Measurements from ENCODE around the gene TAF3.

TAF3 gene

DNA sequence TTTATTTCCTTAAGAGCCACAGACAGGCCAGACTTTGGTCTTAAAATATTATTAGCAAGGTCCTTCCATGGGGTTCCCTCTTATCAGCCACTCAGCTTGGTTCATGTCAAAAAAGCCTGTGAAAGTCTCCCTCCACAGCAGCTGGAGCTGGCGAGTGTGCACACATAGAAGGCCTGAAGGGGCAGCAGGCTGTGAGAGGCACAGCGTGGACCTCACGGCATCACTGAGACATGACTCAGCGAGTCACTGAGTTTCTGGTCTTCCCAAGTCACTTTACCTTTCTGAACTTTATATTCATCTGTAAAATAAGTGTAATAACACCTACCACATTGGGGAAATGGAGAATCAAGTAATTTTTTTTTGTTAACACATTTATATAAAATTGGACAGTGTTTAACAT lies 8.7 kb downstream of the TAF3 start:
- peaks cover 56% of the 10 kb centered on the region for H3K36me3 Mint-ChIP-seq (ENCODE audit: insufficient read depth)
- no peak overlapping the region for H3K27ac Mint-ChIP-seq
- H3K4me1 Mint-ChIP-seq (ENCODE audit: low read depth in 2 of 2): peaks cover 26 to 53% of the 10 kb centered on the region in 2 donors
- H3K4me3 Mint-ChIP-seq: no peak overlapping the region
- no peak for DNase-seq
- ATAC-seq (replicated peaks): no peak
- H3K27me3 Mint-ChIP-seq: no peaks in the 10 kb centered on the region
- H3K9me3 Mint-ChIP-seq: no peaks in the 10 kb centered on the region

DNA sequence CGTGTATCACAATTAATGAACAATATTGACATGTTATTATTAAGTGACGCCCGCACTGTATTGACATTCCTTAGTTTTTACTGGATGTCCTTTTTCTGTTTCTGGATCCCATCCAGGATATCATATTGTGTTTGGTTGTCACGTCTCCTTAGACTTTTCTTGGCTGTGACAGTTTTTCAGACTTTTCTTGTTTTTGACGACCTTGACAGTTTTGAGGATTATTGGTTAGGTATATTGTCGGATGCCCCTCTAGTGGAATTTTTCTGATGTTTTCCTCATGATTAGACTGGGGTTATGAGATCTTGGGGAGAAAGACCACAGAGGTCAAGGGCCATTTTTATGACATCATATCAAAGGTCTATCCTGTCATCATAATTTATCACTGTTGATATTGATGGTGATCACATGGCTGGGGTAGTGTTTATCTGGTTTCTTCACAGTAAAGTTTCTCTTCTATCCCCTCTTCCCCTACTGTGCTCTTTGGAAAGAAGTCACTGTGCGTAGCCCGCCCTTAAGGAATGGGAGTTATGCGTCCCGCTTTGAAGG lies 11.1 kb downstream of the TAF3 start:
- no peak overlapping the region for H3K27ac Mint-ChIP-seq
- no peak for DNase-seq
- no peaks in the 10 kb centered on the region for H3K9me3 Mint-ChIP-seq
- no peak overlapping the region for H3K4me3 Mint-ChIP-seq
- peaks cover 48% of the 10 kb centered on the region for H3K36me3 Mint-ChIP-seq (ENCODE audit: insufficient read depth)
- H3K27me3 Mint-ChIP-seq: no peaks in the 10 kb centered on the region
- H3K4me1 Mint-ChIP-seq (ENCODE audit: low read depth in 2 of 2): peaks cover 37 to 66% of the 10 kb centered on the region in 2 donors
- ATAC-seq (replicated peaks): no peak

DNA sequence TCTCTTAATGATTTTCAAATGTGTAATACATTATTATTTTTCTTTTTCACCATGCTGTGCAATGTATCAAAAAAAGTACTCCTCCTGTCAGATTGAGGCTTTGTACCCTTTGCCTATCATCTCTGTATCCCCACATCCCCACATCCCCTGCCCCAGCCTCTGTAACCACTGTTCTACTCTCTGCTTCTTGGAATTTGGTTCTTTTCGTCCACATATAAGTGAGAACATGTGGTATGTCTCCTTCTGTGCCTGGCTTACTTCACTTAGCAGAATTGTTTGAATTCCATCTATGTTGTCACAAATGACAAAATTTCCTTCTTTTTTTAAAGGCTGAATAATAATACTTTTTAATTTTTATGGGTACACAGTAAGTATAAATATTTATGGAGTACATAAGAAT lies 13.8 kb downstream of the TAF3 start:
- peaks cover 29% of the 10 kb centered on the region for H3K36me3 Mint-ChIP-seq (ENCODE audit: insufficient read depth)
- H3K4me3 Mint-ChIP-seq: no peak overlapping the region
- DNase-seq: no peak
- H3K27ac Mint-ChIP-seq: no peak overlapping the region
- ATAC-seq (replicated peaks): no peak
- peaks cover 34 to 71% of the 10 kb centered on the region in 2 donors for H3K4me1 Mint-ChIP-seq (ENCODE audit: low read depth in 2 of 2)
- H3K27me3 Mint-ChIP-seq: no peaks in the 10 kb centered on the region
- H3K9me3 Mint-ChIP-seq: no peaks in the 10 kb centered on the region

- Mint-ChIP-seq H3K4me1 (ENCODE audit: low read depth in 2 of 2) (peaks cover 31 to 70% of the 10 kb centered on the region in 2 donors), H3K9me3 (no peaks in the 10 kb centered on the region), H3K27me3 (no peaks in the 10 kb centered on the region), H3K36me3 (ENCODE audit: insufficient read depth) (peaks cover 19% of the 10 kb centered on the region), H3K4me3 (no peak overlapping the region), H3K27ac (no peak overlapping the region)
- ATAC-seq (replicated peaks): no peak
- DNase-seq: no peak
Measured at GRCh38 chr10:7833210-7833609, 14.9 kb downstream of the TAF3 start.

DNA sequence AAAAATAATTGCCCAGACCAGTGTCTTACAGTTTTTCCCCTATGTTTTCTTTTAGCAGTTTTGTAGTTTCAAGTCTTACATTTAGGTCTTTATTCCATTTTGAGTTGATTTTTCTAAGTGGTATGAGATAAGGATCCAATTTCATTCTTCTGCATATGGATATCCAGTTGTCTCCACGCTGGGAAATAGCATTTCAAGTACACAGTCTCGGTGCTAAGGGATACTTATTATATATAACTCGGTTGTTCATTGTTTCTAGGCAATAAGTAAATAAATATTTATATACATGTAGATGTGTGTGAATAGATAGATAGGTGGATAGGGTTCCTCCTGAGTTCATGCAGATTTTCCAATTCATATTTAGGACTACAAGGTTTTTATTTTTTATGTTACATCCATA lies 16.0 kb downstream of the TAF3 start:
- H3K27me3 Mint-ChIP-seq: no peaks in the 10 kb centered on the region
- peak overlapping the region; percentile 41 to 90 for H3K27ac Mint-ChIP-seq
- no peaks in the 10 kb centered on the region for H3K9me3 Mint-ChIP-seq
- H3K4me3 Mint-ChIP-seq: no peak overlapping the region
- peaks cover 32 to 64% of the 10 kb centered on the region in 2 donors for H3K4me1 Mint-ChIP-seq (ENCODE audit: low read depth in 2 of 2)
- peaks cover 22% of the 10 kb centered on the region for H3K36me3 Mint-ChIP-seq (ENCODE audit: insufficient read depth)
- ATAC-seq (replicated peaks): no peak
- no peak for DNase-seq

- Mint-ChIP-seq H3K27me3 (no peaks in the 10 kb centered on the region), H3K9me3 (no peaks in the 10 kb centered on the region), H3K27ac (no peak overlapping the region)
Measured at GRCh38 chr10:7836571-7836970, 18.3 kb downstream of the TAF3 start.

GRCh38 chr10:7846591-7846990 lies 28.3 kb downstream of the TAF3 start:
- DNase-seq: no peak
- Mint-ChIP-seq H3K4me1 (ENCODE audit: low read depth in 2 of 2) (peaks cover 11 to 23% of the 10 kb centered on the region in 2 donors), H3K27ac (no peak overlapping the region), H3K27me3 (no peaks in the 10 kb centered on the region), H3K9me3 (no peaks in the 10 kb centered on the region), H3K4me3 (no peak overlapping the region), H3K36me3 (ENCODE audit: insufficient read depth) (peaks cover 3% of the 10 kb centered on the region)
- ATAC-seq (replicated peaks): no peak

More at GRCh38 chr10:7836571-7836970, 18.3 kb downstream of the TAF3 start:
- DNase-seq (no peak), ATAC-seq (replicated peaks) (no peak)
- Mint-ChIP-seq H3K36me3 (ENCODE audit: insufficient read depth) (peaks cover 23% of the 10 kb centered on the region), H3K4me3 (no peak overlapping the region), H3K4me1 (ENCODE audit: low read depth in 2 of 2) (peaks cover 23 to 50% of the 10 kb centered on the region in 2 donors)

- Mint-ChIP-seq H3K27me3 (no peaks in the 10 kb centered on the region), H3K36me3 (ENCODE audit: insufficient read depth) (peaks cover 3% of the 10 kb centered on the region), H3K9me3 (no peaks in the 10 kb centered on the region), H3K27ac (peak overlapping the region in 1 of 2 donors; percentile 54), H3K4me3 (no peak overlapping the region), H3K4me1 (ENCODE audit: low read depth in 2 of 2) (peaks cover 32 to 44% of the 10 kb centered on the region in 2 donors)
- DNase-seq: no peak
- ATAC-seq (replicated peaks): no peak
Measured at GRCh38 chr10:7853226-7853842, 35.0 kb downstream of the TAF3 start.

DNA sequence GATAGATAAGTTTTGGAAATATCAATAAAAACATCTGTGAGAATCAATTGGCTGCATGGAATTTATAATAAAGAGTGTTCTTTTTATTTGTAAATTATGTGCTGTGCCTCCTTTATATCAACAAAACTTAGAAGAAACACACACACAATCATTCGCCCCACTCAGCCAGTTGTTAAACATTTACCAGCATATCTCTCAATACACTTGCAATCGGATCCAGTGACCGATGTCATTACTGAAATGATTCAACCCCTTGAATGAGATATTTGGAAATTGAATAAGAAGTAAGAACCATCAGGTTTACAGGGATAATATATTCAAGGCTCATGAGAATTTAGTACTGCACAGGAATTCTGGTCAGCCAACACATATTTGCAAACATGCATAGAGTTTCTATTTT lies 35.6 kb downstream of the TAF3 start:
- H3K27ac Mint-ChIP-seq: no peak overlapping the region
- no peaks in the 10 kb centered on the region for H3K9me3 Mint-ChIP-seq
- peaks cover 31 to 42% of the 10 kb centered on the region in 2 donors for H3K4me1 Mint-ChIP-seq (ENCODE audit: low read depth in 2 of 2)
- DNase-seq (no peak), ATAC-seq (replicated peaks) (no peak)
- H3K36me3 Mint-ChIP-seq (ENCODE audit: insufficient read depth): peaks cover 5% of the 10 kb centered on the region
- no peaks in the 10 kb centered on the region for H3K27me3 Mint-ChIP-seq
- no peak overlapping the region for H3K4me3 Mint-ChIP-seq

DNA sequence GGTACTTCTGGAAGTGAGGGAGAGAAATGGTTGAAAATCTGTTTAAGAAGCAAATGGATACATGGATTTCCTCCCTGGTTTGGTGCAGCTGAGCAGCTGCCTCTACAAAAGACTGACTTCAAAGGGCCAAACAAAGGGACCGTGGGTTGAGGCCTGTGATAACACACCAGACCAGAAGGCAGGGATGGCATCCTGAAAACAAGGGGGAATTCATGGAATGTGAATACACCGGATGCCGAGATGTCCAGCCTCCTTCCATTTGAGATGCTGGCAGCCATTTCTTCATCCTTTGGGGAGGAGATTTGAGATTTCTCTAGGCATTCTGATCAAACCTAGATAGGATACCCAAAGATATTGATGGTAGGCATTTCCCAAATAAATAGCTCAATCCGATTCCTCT lies 36.9 kb downstream of the TAF3 start:
- Mint-ChIP-seq H3K9me3 (no peaks in the 10 kb centered on the region), H3K27me3 (no peaks in the 10 kb centered on the region), H3K4me1 (ENCODE audit: low read depth in 2 of 2) (peaks cover 31 to 48% of the 10 kb centered on the region in 2 donors), H3K36me3 (ENCODE audit: insufficient read depth) (peaks cover 7% of the 10 kb centered on the region), H3K4me3 (no peak overlapping the region), H3K27ac (no peak overlapping the region)
- no peak for DNase-seq
- ATAC-seq (replicated peaks): no peak

GRCh38 chr10:7856678-7857077 lies 38.4 kb downstream of the TAF3 start:
- no peak overlapping the region for H3K27ac Mint-ChIP-seq
- H3K9me3 Mint-ChIP-seq: no peaks in the 10 kb centered on the region
- H3K36me3 Mint-ChIP-seq (ENCODE audit: insufficient read depth): peaks cover 4% of the 10 kb centered on the region
- H3K4me3 Mint-ChIP-seq: no peak overlapping the region
- DNase-seq (no peak), ATAC-seq (replicated peaks) (no peak)
- no peaks in the 10 kb centered on the region for H3K27me3 Mint-ChIP-seq
- H3K4me1 Mint-ChIP-seq (ENCODE audit: low read depth in 2 of 2): peaks cover 27 to 42% of the 10 kb centered on the region in 2 donors

DNA sequence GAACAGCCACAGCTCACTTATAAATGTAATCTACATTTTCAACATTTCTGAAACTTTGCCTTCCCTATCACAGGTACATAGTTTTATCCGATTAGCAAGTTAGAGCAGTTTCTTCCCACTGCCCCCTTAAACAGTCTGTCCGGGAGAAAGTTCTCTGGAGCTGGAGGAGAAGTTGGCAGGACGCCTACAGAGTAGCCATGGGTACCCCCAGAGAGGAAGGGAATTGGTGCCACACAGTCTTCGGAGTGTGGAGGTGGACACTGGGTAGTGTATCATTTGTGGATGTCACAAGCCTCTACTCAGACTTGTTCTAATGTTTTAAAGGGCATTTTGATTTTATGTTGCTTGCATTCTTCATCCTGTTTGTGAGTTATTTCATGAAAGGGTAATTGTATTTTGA lies 39.0 kb downstream of the TAF3 start:
- no peaks in the 10 kb centered on the region for H3K27me3 Mint-ChIP-seq
- H3K9me3 Mint-ChIP-seq: no peaks in the 10 kb centered on the region
- H3K4me3 Mint-ChIP-seq: no peak overlapping the region
- ATAC-seq (replicated peaks) (no peak), DNase-seq (no peak)
- H3K4me1 Mint-ChIP-seq (ENCODE audit: low read depth in 2 of 2): peaks cover 27 to 36% of the 10 kb centered on the region in 2 donors
- H3K27ac Mint-ChIP-seq: no peak overlapping the region
- peaks cover 4% of the 10 kb centered on the region for H3K36me3 Mint-ChIP-seq (ENCODE audit: insufficient read depth)

DNA sequence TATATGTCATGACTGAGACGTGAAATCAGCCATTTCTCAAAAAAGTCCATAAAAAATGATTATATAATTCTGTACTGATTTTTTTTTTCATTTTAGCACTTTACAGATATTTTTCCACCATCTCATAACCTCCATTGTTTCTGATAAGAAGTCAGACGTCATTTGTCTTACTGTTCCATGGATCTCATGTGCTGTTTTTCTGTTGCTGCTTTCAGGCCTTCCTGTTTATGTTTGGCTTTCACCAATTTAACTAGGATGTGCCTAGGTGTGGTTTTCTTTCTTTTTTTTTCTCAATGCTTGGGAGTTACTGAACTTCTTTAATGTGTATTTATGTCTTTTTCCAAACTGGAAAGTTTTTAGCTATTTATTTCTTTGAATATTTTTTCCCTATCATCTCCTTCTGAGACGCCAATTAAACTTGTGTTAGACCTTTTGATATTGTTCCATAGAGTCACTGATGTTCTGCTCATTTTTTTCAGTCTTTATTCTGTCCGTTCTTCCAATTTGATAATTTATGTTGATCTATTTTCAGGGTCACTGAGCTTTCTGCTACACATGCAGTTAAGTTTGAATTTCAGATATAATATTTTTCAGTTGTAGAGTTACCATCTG lies 43.3 kb downstream of the TAF3 start:
- ATAC-seq (replicated peaks) (no peak), DNase-seq (no peak)
- Mint-ChIP-seq H3K4me3 (no peak overlapping the region), H3K27ac (no peak overlapping the region), H3K4me1 (ENCODE audit: low read depth in 2 of 2) (peaks cover 29 to 42% of the 10 kb centered on the region in 2 donors), H3K36me3 (ENCODE audit: insufficient read depth) (peaks cover 4% of the 10 kb centered on the region), H3K27me3 (no peaks in the 10 kb centered on the region), H3K9me3 (no peaks in the 10 kb centered on the region)

DNA sequence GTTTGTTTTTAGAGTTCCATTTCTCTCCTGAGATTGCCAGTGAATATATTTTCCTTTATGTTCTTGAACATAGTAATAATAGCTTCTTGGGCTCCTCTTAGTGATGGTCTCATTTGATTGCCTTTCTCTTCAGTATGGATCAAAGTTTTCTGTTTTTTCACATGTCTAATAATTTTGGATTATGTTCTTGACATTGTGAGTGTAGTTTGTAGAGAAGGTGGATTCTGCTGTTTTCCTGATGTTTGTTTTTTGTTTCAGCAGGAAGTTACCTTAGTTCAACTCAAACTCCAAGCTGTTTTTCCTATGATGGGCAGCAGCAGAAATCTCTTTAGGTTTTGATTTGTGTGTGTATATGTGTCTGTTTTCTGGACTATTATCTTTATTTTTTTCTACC lies 43.8 kb downstream of the TAF3 start:
- Mint-ChIP-seq H3K27ac (peak overlapping the region in 1 of 2 donors; percentile 68), H3K4me1 (ENCODE audit: low read depth in 2 of 2) (peaks cover 26 to 42% of the 10 kb centered on the region in 2 donors), H3K36me3 (ENCODE audit: insufficient read depth) (peaks cover 4% of the 10 kb centered on the region), H3K4me3 (no peak overlapping the region), H3K27me3 (no peaks in the 10 kb centered on the region), H3K9me3 (no peaks in the 10 kb centered on the region)
- DNase-seq (no peak), ATAC-seq (replicated peaks) (no peak)

Measured in effector memory CD8-positive, alpha-beta T cell (primary cell).